HepG2 (cell line): ENCODE results near the gene ZKSCAN1. TPM values are rescaled to one million over a fixed set of nuclear protein-coding genes. Genes with fewer than 3 reads are reported as not detected.

ENCODE experiments used
- ARHGAP35 ChIP-seq: sonication (generic); formaldehyde crosslinking; IDR thresholded peaks from 2 replicates; pipeline ENCODE4 v1.9.0; 2022; ENCODE audit warnings: mild to moderate bottlenecking, inconsistent platforms, moderate library complexity, missing genetic modification reagents, borderline replicate concordance
- BCL6 ChIP-seq: IDR thresholded peaks from 2 replicates; pipeline ENCODE4 v1.6.1; 2016; ENCODE audit warnings: missing genetic modification reagents, missing compliant biosample characterization
- BHLHE40 ChIP-seq: IDR thresholded peaks from 2 replicates; pipeline ENCODE4 v1.6.1; 2011; ENCODE audit warnings: low read length, improper control_type of control experiment
- CBX1 ChIP-seq: IDR thresholded peaks from one replicate; pipeline ENCODE4 v1.6.1; 2016; ENCODE audit warnings: antibody characterized with exemption, low read depth
- CENPT ChIP-seq: sonication (generic); formaldehyde crosslinking; IDR thresholded peaks from 2 replicates; pipeline ENCODE4 v1.8.0; 2022; ENCODE audit warnings: low read depth, mild to moderate bottlenecking, moderate library complexity, missing genetic modification reagents
- CHD4 ChIP-seq: fragments of 200-600 bp; sonication (generic); IDR thresholded peaks from 2 replicates; pipeline ENCODE4 v1.7.0; 2017; ENCODE audit warnings: mild to moderate bottlenecking, low read length, borderline replicate concordance
- GZF1 ChIP-seq: sonication (generic); formaldehyde crosslinking; IDR thresholded peaks from 2 replicates; pipeline ENCODE4 v1.5.1; 2020; ENCODE audit warnings: mild to moderate bottlenecking, missing genetic modification reagents
- HIVEP1 ChIP-seq: sonication (generic); formaldehyde crosslinking; IDR thresholded peaks from 2 replicates; pipeline ENCODE4 v1.4.0; 2020; ENCODE audit warnings: mild to moderate bottlenecking, missing genetic modification reagents
- JUNB ChIP-seq: sonication (generic); formaldehyde crosslinking; IDR thresholded peaks from 2 replicates; pipeline ENCODE4 v1.8.0; 2022; ENCODE audit warnings: missing genetic modification reagents, mild to moderate bottlenecking, borderline replicate concordance
- NFATC3 ChIP-seq: sonication (generic); formaldehyde crosslinking; IDR thresholded peaks from 2 replicates; pipeline ENCODE4 v1.5.1; 2020; ENCODE audit warnings: mild to moderate bottlenecking, missing genetic modification reagents
- PAWR ChIP-seq: sonication (generic); formaldehyde crosslinking; IDR thresholded peaks from 2 replicates; pipeline ENCODE4 v1.4.0; 2020; ENCODE audit warnings: missing genetic modification reagents, mild to moderate bottlenecking, borderline replicate concordance
- PHF20 ChIP-seq: sonication (generic); formaldehyde crosslinking; IDR thresholded peaks from 2 replicates; pipeline ENCODE4 v1.5.0; 2020; ENCODE audit warnings: mild to moderate bottlenecking, missing genetic modification reagents
- RBM22 ChIP-seq: fragments of 200-400 bp; formaldehyde crosslinking; optimal IDR thresholded peaks from 2 replicates; pipeline ENCODE3; 2017; ENCODE audit warnings: mild to moderate bottlenecking, low read length, moderate library complexity
- RFX5 ChIP-seq: IDR thresholded peaks from 2 replicates; pipeline ENCODE4 v1.6.1; 2011; ENCODE audit warnings: low read depth, low read length, improper control_type of control experiment
- RXRB ChIP-seq: IDR thresholded peaks from 2 replicates; pipeline ENCODE4 v1.6.1; 2016; ENCODE audit warnings: borderline replicate concordance, missing genetic modification reagents, missing compliant biosample characterization
- SIX1 ChIP-seq: sonication (generic); formaldehyde crosslinking; IDR thresholded peaks from 2 replicates; pipeline ENCODE4 v1.4.0; 2020; ENCODE audit warnings: missing genetic modification reagents, borderline replicate concordance
- SMYD3 ChIP-seq: sonication (generic); formaldehyde crosslinking; IDR thresholded peaks from 2 replicates; pipeline ENCODE4 v1.8.1; 2023; ENCODE audit warnings: mild to moderate bottlenecking, missing genetic modification reagents
- SRSF9 ChIP-seq: fragments of 200-400 bp; formaldehyde crosslinking; IDR thresholded peaks from 2 replicates; pipeline ENCODE4 v1.6.1; 2018; ENCODE audit warnings: borderline replicate concordance, mild to moderate bottlenecking, low read depth, low read length; ENCODE audit not compliant: insufficient read depth, poor library complexity, severe bottlenecking
- TARDBP ChIP-seq: sonication (generic); formaldehyde crosslinking; IDR thresholded peaks from 2 replicates; pipeline ENCODE4 v1.8.0; 2022; ENCODE audit warnings: mild to moderate bottlenecking, missing genetic modification reagents
- YEATS2 ChIP-seq: sonication (generic); formaldehyde crosslinking; IDR thresholded peaks from 2 replicates; pipeline ENCODE4 v1.4.0; 2020; ENCODE audit warnings: missing genetic modification reagents, borderline replicate concordance
- ZBTB7A ChIP-seq: sonication (generic); formaldehyde crosslinking; IDR thresholded peaks from 2 replicates; pipeline ENCODE4 v1.8.0; 2022; ENCODE audit warnings: mild to moderate bottlenecking, missing genetic modification reagents
- ZC3H13 ChIP-seq: sonication (generic); formaldehyde crosslinking; IDR thresholded peaks from 2 replicates; pipeline ENCODE4 v1.8.1; 2023; ENCODE audit warnings: mild to moderate bottlenecking, missing genetic modification reagents, moderate library complexity
- ZKSCAN8 ChIP-seq: IDR thresholded peaks from 2 replicates; pipeline ENCODE4 v1.6.1; 2016; ENCODE audit warnings: borderline replicate concordance, missing genetic modification reagents, missing compliant biosample characterization
- ZNF430 ChIP-seq: sonication (generic); formaldehyde crosslinking; IDR thresholded peaks from 2 replicates; pipeline ENCODE4 v1.9.0; 2021; ENCODE audit warnings: mild to moderate bottlenecking, missing genetic modification reagents
- ZNF629 ChIP-seq: sonication (generic); formaldehyde crosslinking; conservative IDR thresholded peaks from 2 replicates; pipeline ENCODE4 v1.5.0; 2020; ENCODE audit warnings: missing genetic modification reagents
- ZSCAN30 ChIP-seq: sonication (generic); formaldehyde crosslinking; IDR thresholded peaks from 2 replicates; pipeline ENCODE4 v1.5.0; 2020; ENCODE audit warnings: mild to moderate bottlenecking, missing genetic modification reagents
- polyA plus RNA-seq, 8 experiments: library from polyadenylated mRNA; depleted of rRNA in 3 of 8; stranded (reverse) in 7 of 8; unstranded in 1 of 8; fragments of >200 nt; fragmentation: Illumina TruSeq in 4 of 8; extraction: Trizol in 4 of 8; gene quantifications; 2 replicates each; pipeline versions ENCODE4 v1.2.1 to v1.2.3, GENCODE V29; 2011 to 2016; ENCODE audit warnings: low read depth in 4 of 8, missing spikeins in 1 of 8, mixed read lengths in 1 of 8; ENCODE audit not compliant: insufficient read depth in 1 of 8
- total RNA-seq, 5 experiments: library from RNA; depleted of rRNA; stranded (reverse); fragments of >200 nt; fragmentation: Illumina TruSeq; extraction: Trizol; gene quantifications; 2 replicates each; pipeline ENCODE4 v1.2.3, GENCODE V29; 2016; ENCODE audit warnings: low read depth in 1 of 5
- TF ChIP-seq, protein P1 (sequence below): sonication (generic); formaldehyde crosslinking; IDR thresholded peaks from 2 replicates; pipeline ENCODE4 v1.8.0; 2022; ENCODE audit warnings: mild to moderate bottlenecking, missing genetic modification reagents, moderate library complexity
- TF ChIP-seq, protein P2 (sequence below): sonication (generic); formaldehyde crosslinking; IDR thresholded peaks from 2 replicates; pipeline ENCODE4 v1.4.0; 2020; ENCODE audit warnings: low read depth, mild to moderate bottlenecking, missing genetic modification reagents
- TF ChIP-seq, protein P3 (sequence below): sonication (generic); formaldehyde crosslinking; IDR thresholded peaks from 2 replicates; pipeline ENCODE4 v1.5.0; 2020; ENCODE audit warnings: missing genetic modification reagents, mild to moderate bottlenecking, borderline replicate concordance

Gene ZKSCAN1
- total and polyA plus RNA-seq, 2 of the 13 experiments (the other 11 are each of a cell fraction or from before 2014, with no cell fraction given) = 46.4 to 60.6 TPM

DNA sequence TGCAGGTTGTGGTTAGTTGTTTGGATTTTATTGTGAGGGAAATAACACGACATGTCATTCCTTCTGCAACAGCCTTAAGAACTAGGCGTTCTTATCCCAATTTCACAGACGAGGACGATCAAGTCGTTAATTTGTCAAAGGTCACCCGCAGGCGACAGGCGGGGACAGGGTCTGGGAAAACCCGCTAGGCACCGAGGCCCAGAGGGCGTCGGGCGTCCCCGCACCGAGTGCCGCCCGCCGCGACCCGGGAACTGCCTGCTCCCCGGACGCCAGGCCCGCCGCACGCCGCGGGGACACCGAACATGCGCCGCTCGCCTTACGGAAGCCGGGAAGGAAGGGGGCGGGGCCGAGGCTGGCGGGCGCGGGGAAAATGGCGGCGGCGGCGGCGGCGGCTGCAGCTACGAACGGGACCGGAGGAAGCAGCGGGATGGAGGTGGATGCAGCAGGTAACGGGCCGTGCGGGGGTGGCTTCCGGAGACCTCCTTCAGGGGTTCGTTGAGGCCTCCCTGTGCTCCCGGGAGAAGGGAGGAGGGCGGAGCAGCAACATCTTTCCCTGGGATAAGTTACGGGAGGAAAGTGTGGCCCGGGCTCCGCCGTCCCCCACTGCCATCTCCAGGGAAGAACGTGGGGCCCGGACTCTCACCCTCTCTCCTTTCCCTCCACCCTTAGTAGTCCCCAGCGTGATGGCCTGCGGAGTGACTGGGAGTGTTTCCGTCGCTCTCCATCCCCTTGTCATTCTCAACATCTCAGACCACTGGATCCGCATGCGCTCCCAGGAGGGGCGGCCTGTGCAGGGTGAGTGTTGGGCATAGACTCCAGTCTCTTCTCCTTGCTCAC lies 73.4 kb downstream of the ZKSCAN1 start, which contains the start of gene COPS6 (continued):
- TF ChIP-seq JUNB (no peak), HIVEP1 (CRISPR knock-in tag) (peak; percentile 57; the same call in 1 of the 2 replicates), CENPT (peak; percentile 91), ZBTB7A (CRISPR knock-in tag) (no peak; the same call in none of the 2 replicates), RXRB (CRISPR knock-in tag) (peak; percentile 69), RBM22 (no peak), ZKSCAN8 (CRISPR knock-in tag) (no peak), YEATS2 (CRISPR knock-in tag) (peak; percentile 89), GZF1 (CRISPR knock-in tag) (peak; percentile 90; the same call in 1 of the 2 replicates), ZNF430 (CRISPR knock-in tag) (peak; percentile 98), ZSCAN30 (CRISPR knock-in tag) (no peak; the same call in 1 of the 2 replicates), BCL6 (peak; percentile 66), RFX5 (no peak), ZNF629 (no peak; the same call in 1 of the 2 replicates), PHF20 (CRISPR knock-in tag) (peak; percentile 92), BHLHE40 (0 out of 2 replicates have a peak, but pooled peaks have one; percentile 32), TARDBP (CRISPR knock-in tag) (peak; percentile 66; the same call in 1 of the 2 replicates), ZC3H13 (peak; percentile 83; the same call in 1 of the 2 replicates), SIX1 (CRISPR knock-in tag) (no peak), SMYD3 (CRISPR knock-in tag) (peak; percentile 76), CHD4 (no peak), SRSF9 (no peak), PAWR (CRISPR knock-in tag) (no peak), ARHGAP35 (peak; percentile 71; the same call in 1 of the 2 replicates), CBX1 (peak; percentile 92), NFATC3 (CRISPR knock-in tag) (no peak)
- TF ChIP-seq, protein P1, sequence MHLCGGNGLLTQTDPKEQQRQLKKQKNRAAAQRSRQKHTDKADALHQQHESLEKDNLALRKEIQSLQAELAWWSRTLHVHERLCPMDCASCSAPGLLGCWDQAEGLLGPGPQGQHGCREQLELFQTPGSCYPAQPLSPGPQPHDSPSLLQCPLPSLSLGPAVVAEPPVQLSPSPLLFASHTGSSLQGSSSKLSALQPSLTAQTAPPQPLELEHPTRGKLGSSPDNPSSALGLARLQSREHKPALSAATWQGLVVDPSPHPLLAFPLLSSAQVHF (CRISPR knock-in tag) = peak; percentile 97
- TF ChIP-seq, protein P2, sequence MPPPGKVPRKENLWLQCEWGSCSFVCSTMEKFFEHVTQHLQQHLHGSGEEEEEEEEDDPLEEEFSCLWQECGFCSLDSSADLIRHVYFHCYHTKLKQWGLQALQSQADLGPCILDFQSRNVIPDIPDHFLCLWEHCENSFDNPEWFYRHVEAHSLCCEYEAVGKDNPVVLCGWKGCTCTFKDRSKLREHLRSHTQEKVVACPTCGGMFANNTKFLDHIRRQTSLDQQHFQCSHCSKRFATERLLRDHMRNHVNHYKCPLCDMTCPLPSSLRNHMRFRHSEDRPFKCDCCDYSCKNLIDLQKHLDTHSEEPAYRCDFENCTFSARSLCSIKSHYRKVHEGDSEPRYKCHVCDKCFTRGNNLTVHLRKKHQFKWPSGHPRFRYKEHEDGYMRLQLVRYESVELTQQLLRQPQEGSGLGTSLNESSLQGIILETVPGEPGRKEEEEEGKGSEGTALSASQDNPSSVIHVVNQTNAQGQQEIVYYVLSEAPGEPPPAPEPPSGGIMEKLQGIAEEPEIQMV (CRISPR knock-in tag) = peak; percentile 94
- TF ChIP-seq, protein P3, sequence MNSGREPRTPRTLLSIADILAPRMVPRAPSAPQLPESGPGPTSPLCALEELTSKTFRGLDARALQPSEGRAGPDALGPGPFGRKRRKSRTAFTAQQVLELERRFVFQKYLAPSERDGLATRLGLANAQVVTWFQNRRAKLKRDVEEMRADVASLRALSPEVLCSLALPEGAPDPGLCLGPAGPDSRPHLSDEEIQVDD = peak; percentile 98; the same call in 1 of the 2 replicates
